ENCODE results near the gene CHTF18. TPM values are rescaled to one million over a fixed set of nuclear protein-coding genes. Genes with fewer than 3 reads are reported as not detected.

Gene CHTF18
- total RNA-seq, 4 donors from 2014 or later, result 2.0 to 8.8 (median 3.4) TPM

DNA sequence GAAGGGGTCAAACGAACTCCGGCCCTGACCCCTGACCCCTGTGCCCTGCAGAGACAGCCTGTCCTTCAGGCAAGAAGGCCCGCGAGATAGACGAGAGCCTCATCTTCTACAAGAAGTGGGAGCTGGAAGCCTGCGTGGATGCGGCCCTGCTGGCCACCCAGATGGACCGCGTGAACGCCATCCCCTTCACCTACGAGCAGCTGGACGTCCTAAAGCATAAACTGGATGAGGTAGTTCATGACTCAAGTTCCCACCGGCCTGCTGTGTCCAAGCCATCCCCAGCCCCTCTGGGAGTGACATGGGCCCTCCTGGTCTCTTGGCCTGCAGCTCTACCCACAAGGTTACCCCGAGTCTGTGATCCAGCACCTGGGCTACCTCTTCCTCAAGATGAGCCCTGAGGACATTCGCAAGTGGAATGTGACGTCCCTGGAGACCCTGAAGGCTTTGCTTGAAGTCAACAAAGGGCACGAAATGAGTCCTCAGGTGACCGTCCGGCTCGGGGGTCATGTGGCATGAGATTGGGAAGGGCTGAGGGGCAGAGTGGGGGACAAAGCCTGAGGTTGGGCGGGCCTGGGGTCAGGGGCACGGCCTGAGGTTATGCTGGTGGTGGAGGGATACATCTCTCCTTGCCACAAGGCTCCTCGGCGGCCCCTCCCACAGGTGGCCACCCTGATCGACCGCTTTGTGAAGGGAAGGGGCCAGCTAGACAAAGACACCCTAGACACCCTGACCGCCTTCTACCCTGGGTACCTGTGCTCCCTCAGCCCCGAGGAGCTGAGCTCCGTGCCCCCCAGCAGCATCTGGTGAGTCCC, 22.2 kb upstream of the CHTF18 start:
- Histone ChIP-seq H3K9me3 (no peaks in the 10 kb centered on the region), H3K27me3 (peaks cover 0 to 76% (median 1%) of the 10 kb centered on the region in 4 donors), H3K27ac (replicated peaks in 1 of 4) (no peak overlapping the region), H3K36me3 (no peaks in the 10 kb centered on the region), H3K4me3 (no peak overlapping the region), H3K4me1 (no peaks in the 10 kb centered on the region)
- intact Hi-C loops (cut with DNase I), result no loop called here
- TF ChIP-seq CTCF (IDR thresholded peaks at IDR 0.05) (no peak), POLR2A (IDR thresholded peaks at IDR 0.05; ENCODE audit: low read depth) (no peak), EP300 (IDR thresholded peaks at IDR 0.05) (no peak), POLR2AphosphoS5 (IDR thresholded peaks at IDR 0.05) (no peak)
- DNase-seq (ENCODE audit: extremely low spot score), result no peak
- WGBS, result 82% methylated on average over 19 of the region's 29 CpGs

GRCh38 chr16:766820-767640, 21.4 kb upstream of the CHTF18 start:
- intact Hi-C loops (cut with DNase I), result no loop called here
- no peak overlapping the region for H3K4me3 ChIP-seq
- 70% methylated on average over 12 of the region's 48 CpGs for WGBS
- H3K4me1 ChIP-seq, result no peaks in the 10 kb centered on the region
- TF ChIP-seq POLR2AphosphoS5 (IDR thresholded peaks at IDR 0.05) (no peak), CTCF (IDR thresholded peaks at IDR 0.05) (no peak), POLR2A (IDR thresholded peaks at IDR 0.05; ENCODE audit: low read depth) (no peak), EP300 (IDR thresholded peaks at IDR 0.05) (no peak)
- H3K9me3 ChIP-seq, result no peaks in the 10 kb centered on the region
- DNase-seq (ENCODE audit: extremely low spot score), result no peak
- no peak overlapping the region for H3K27ac ChIP-seq (replicated peaks in 1 of 4)
- no peaks in the 10 kb centered on the region for H3K36me3 ChIP-seq
- peaks cover 0 to 68% (median under 1%) of the 10 kb centered on the region in 4 donors for H3K27me3 ChIP-seq

GRCh38 chr16:767743-768235, 20.6 kb upstream of the CHTF18 start:
- intact Hi-C loops (cut with DNase I), result no loop called here
- 68% methylated on average over 16 of the region's 38 CpGs for WGBS
- DNase-seq (ENCODE audit: extremely low spot score), result no peak

GRCh38 chr16:768428-768827, 20.0 kb upstream of the CHTF18 start:
- H3K9me3 ChIP-seq, result no peaks in the 10 kb centered on the region
- H3K27ac ChIP-seq (replicated peaks in 1 of 4), result no peak overlapping the region
- H3K27me3 ChIP-seq, result peaks cover 0 to 61% (median 0%) of the 10 kb centered on the region in 4 donors
- no peak for DNase-seq (ENCODE audit: extremely low spot score)
- TF ChIP-seq CTCF (IDR thresholded peaks at IDR 0.05), result no peak
- TF ChIP-seq EP300 (IDR thresholded peaks at IDR 0.05), result no peak
- TF ChIP-seq POLR2A (IDR thresholded peaks at IDR 0.05; ENCODE audit: low read depth), result no peak
- TF ChIP-seq POLR2AphosphoS5 (IDR thresholded peaks at IDR 0.05), result no peak
- no peaks in the 10 kb centered on the region for H3K36me3 ChIP-seq
- WGBS, result 66% methylated on average over 7 of the region's 21 CpGs
- no peak overlapping the region for H3K4me3 ChIP-seq
- H3K4me1 ChIP-seq, result no peaks in the 10 kb centered on the region
- intact Hi-C loops (cut with DNase I), result no loop called here

More at GRCh38 chr16:767743-768235, 20.6 kb upstream of the CHTF18 start:
- no peak for TF ChIP-seq EP300 (IDR thresholded peaks at IDR 0.05)
- no peak overlapping the region for H3K27ac ChIP-seq (replicated peaks in 1 of 4)
- H3K9me3 ChIP-seq, result no peaks in the 10 kb centered on the region
- peaks cover 0 to 66% (median 0%) of the 10 kb centered on the region in 4 donors for H3K27me3 ChIP-seq
- no peaks in the 10 kb centered on the region for H3K4me1 ChIP-seq
- no peaks in the 10 kb centered on the region for H3K36me3 ChIP-seq
- H3K4me3 ChIP-seq, result no peak overlapping the region
